PFSK-1 (cell line): ENCODE measurements around the gene TMEM255B.

ENCODE experiments used
- TAF1 ChIP-seq: IDR thresholded peaks from 2 replicates; pipeline ENCODE4 v1.6.1; 2012; ENCODE audit warnings: low read length, control low read depth, borderline replicate concordance; ENCODE audit not compliant: insufficient read depth
- TF ChIP-seq, protein P1 (sequence below), 2 experiments: IDR thresholded peaks; 2 replicates each; pipeline versions ENCODE4 v1.6.1 to v1.8.0; 2011 to 2012; ENCODE audit warnings: low read depth in 2 of 2, low read length in 2 of 2, control low read depth in 1 of 2, inconsistent platforms in 1 of 2, mild to moderate bottlenecking in 1 of 2, moderate library complexity in 1 of 2; ENCODE audit not compliant: insufficient read depth in 1 of 2

DNA sequence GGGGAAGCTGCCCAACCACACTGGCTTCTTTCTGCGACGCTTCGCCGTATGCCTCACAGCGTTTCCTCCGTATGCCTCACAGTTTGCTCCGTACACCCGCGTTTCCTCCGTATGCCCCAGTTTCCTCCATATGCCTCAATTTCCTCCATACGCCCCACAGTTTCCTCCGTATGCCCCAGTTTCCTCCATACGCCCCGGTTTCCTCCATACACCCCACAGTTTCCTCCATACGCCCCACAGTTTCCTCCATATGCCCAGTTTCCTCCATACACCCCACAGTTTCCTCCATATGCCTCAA is 82.3 kb downstream of the TMEM255B start:
- no peak for TF ChIP-seq TAF1
- TF ChIP-seq, protein P1, sequence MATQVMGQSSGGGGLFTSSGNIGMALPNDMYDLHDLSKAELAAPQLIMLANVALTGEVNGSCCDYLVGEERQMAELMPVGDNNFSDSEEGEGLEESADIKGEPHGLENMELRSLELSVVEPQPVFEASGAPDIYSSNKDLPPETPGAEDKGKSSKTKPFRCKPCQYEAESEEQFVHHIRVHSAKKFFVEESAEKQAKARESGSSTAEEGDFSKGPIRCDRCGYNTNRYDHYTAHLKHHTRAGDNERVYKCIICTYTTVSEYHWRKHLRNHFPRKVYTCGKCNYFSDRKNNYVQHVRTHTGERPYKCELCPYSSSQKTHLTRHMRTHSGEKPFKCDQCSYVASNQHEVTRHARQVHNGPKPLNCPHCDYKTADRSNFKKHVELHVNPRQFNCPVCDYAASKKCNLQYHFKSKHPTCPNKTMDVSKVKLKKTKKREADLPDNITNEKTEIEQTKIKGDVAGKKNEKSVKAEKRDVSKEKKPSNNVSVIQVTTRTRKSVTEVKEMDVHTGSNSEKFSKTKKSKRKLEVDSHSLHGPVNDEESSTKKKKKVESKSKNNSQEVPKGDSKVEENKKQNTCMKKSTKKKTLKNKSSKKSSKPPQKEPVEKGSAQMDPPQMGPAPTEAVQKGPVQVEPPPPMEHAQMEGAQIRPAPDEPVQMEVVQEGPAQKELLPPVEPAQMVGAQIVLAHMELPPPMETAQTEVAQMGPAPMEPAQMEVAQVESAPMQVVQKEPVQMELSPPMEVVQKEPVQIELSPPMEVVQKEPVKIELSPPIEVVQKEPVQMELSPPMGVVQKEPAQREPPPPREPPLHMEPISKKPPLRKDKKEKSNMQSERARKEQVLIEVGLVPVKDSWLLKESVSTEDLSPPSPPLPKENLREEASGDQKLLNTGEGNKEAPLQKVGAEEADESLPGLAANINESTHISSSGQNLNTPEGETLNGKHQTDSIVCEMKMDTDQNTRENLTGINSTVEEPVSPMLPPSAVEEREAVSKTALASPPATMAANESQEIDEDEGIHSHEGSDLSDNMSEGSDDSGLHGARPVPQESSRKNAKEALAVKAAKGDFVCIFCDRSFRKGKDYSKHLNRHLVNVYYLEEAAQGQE (IDR thresholded peaks at IDR 0.05; ENCODE audit: insufficient read depth in 1 of 2, low read depth in 2 of 2, low read length in 2 of 2): no peak
